Chondrocyte (in vitro differentiated cells): ENCODE measurements around the gene DRC3. TPM values are rescaled to one million over a fixed set of nuclear protein-coding genes. Genes with fewer than 3 reads are reported as not detected.

ENCODE experiments used
- DNase-seq: peaks from one replicate; pipeline ENCODE4 v3.0.0; 2021; ENCODE audit warnings: mixed read lengths, low spot score
- H3K27ac Mint-ChIP-seq: one replicate; pipeline ENCODE4 v1.8.0; 2021; ENCODE audit warnings: mild to moderate bottlenecking, moderate library complexity, mixed read lengths; ENCODE audit not compliant: unreplicated experiment
- H3K27me3 Mint-ChIP-seq: 2 replicates; pipeline ENCODE4 v1.8.0; 2021; ENCODE audit warnings: low read depth, mixed read lengths
- H3K36me3 Mint-ChIP-seq: 2 replicates; pipeline ENCODE4 v1.8.0; 2021; ENCODE audit warnings: low read depth, mixed read lengths
- H3K4me1 Mint-ChIP-seq: 2 replicates; pipeline ENCODE4 v1.8.0; 2021; ENCODE audit warnings: low read depth, mild to moderate bottlenecking, mixed read lengths
- H3K4me3 Mint-ChIP-seq: one replicate; pipeline ENCODE4 v1.8.0; 2021; ENCODE audit warnings: mild to moderate bottlenecking, moderate library complexity, mixed read lengths; ENCODE audit not compliant: unreplicated experiment
- H3K9me3 Mint-ChIP-seq: 2 replicates; pipeline ENCODE4 v1.8.0; 2021; ENCODE audit warnings: low read depth, mixed read lengths
- total RNA-seq: library from RNA; stranded (reverse); gene quantifications from 3 replicates; pipeline ENCODE4 v1.2.1, GENCODE V29; 2021
- TF ChIP-seq, protein P1 (sequence below): fragments of 200-600 bp; sonication (generic); IDR thresholded peaks from 2 replicates; pipeline ENCODE4 v1.5.0; 2021; ENCODE audit warnings: antibody characterized with exemption, mild to moderate bottlenecking, moderate library complexity

DRC3 gene
- total RNA-seq, 1 donor from 2014 or later = 1.2 TPM

DNA sequence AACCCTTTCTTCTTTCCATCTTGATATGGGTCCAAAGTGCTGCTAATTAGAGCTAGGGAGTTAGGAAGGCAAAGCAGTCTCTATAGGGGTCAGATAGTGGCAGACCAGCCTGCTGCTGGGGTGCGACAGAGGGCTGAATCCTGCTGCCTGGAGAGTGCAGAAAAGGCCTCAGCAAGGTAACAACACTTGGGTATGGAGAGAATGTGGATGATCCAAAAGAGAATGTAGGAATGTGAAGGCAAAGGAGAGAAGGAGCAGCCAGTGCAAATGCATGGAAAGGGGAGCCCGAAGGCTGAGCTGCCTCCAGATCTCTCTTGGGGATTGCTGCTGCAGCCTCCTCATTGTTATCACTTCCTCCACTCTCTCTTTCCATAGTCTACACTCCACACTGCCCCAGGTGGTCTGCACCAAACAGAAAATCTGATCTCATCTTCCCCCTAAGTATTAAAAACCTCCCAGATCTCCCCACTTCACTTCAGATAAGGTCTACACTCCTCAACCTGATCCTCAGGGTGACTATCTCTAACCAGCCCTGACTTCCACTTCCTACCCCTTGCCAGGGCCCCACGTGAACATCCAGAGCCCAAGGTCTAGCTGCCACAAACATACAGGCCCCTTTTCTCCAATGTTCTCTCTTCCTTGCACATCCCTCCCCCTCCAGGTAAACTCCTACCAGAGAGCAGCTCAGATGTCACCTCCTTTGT lies 29.2 kb upstream of the DRC3 start:
- no peaks in the 10 kb centered on the region for H3K27me3 Mint-ChIP-seq
- no peak overlapping the region for H3K4me3 Mint-ChIP-seq
- H3K9me3 Mint-ChIP-seq = no peaks in the 10 kb centered on the region
- TF ChIP-seq, protein P1, sequence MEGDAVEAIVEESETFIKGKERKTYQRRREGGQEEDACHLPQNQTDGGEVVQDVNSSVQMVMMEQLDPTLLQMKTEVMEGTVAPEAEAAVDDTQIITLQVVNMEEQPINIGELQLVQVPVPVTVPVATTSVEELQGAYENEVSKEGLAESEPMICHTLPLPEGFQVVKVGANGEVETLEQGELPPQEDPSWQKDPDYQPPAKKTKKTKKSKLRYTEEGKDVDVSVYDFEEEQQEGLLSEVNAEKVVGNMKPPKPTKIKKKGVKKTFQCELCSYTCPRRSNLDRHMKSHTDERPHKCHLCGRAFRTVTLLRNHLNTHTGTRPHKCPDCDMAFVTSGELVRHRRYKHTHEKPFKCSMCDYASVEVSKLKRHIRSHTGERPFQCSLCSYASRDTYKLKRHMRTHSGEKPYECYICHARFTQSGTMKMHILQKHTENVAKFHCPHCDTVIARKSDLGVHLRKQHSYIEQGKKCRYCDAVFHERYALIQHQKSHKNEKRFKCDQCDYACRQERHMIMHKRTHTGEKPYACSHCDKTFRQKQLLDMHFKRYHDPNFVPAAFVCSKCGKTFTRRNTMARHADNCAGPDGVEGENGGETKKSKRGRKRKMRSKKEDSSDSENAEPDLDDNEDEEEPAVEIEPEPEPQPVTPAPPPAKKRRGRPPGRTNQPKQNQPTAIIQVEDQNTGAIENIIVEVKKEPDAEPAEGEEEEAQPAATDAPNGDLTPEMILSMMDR = no peak
- peaks cover 81% of the 10 kb centered on the region for H3K4me1 Mint-ChIP-seq
- H3K27ac Mint-ChIP-seq = peak overlapping the region; percentile 76
- DNase-seq = no peak
- no peaks in the 10 kb centered on the region for H3K36me3 Mint-ChIP-seq

DNA sequence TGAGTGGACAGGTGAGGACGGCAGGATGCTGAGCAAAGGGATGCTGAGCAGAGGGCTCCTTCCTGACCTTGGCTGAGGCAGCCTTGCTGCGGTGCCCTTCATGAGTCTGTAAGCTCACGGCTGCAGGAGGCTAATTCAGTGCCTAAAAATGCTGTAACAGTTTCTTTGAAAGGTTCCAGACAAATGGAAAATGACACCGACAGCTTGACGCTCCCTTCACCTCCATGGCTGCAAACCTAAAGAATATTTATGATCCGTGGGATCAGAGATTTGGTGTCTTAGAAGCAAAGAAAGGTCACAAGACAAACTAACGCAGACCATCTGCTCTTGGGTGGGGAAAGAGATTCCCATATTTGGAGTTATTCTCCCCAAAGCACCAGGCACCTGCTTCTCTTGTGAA lies 28.4 kb upstream of the DRC3 start:
- no peaks in the 10 kb centered on the region for H3K9me3 Mint-ChIP-seq
- TF ChIP-seq, protein P1 = no peak
- DNase-seq = no peak
- no peak overlapping the region for H3K4me3 Mint-ChIP-seq
- no peaks in the 10 kb centered on the region for H3K36me3 Mint-ChIP-seq
- no peaks in the 10 kb centered on the region for H3K27me3 Mint-ChIP-seq
- no peak overlapping the region for H3K27ac Mint-ChIP-seq
- H3K4me1 Mint-ChIP-seq = peaks cover 81% of the 10 kb centered on the region

DNA sequence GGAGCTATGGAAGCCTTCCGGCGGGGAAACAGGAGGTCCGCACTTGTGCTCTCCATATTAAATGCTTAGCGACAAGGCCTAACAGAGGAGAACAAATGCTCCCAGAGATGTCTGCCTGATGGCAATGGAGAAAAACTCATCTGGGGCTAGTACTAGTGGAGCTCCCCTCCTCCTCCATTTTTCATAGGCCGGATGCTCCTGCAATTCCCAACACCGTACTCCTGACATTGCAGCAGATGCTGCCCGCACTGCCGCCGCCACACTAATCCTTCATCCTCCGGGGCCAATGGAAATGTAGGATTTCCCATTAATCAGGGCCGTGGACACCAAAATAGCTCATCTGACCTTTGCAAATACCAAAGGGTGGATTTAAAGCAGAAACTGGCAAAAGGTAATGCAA lies 27.9 kb upstream of the DRC3 start:
- H3K36me3 Mint-ChIP-seq = no peaks in the 10 kb centered on the region

DNA sequence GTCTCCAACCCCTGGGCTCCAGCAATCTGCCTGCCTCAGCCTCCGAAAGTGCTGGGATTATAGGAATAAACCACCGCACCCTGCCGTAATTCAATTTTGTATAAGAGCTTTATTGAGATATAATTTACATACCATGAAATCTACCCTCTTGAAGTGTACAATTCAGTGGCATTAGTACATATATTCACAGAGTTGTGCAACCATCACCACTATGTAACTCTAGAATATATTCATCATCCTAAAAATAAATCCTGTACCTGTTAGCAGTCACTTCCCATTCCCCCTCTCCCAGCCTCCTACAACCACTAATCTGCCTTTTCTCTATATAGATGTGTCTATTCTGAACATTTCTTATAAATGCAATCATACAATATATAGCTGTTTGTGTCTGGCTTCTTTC lies 26.6 kb upstream of the DRC3 start:
- H3K9me3 Mint-ChIP-seq = no peaks in the 10 kb centered on the region
- H3K4me3 Mint-ChIP-seq = no peak overlapping the region
- TF ChIP-seq, protein P1 = no peak
- no peak overlapping the region for H3K27ac Mint-ChIP-seq
- no peaks in the 10 kb centered on the region for H3K27me3 Mint-ChIP-seq
- H3K36me3 Mint-ChIP-seq = no peaks in the 10 kb centered on the region
- H3K4me1 Mint-ChIP-seq = peaks cover 66% of the 10 kb centered on the region
- no peak for DNase-seq

More for the DNA sequence above, 27.9 kb upstream of the DRC3 start:
- Mint-ChIP-seq H3K4me3 (no peak overlapping the region), H3K4me1 (peaks cover 76% of the 10 kb centered on the region), H3K27me3 (no peaks in the 10 kb centered on the region), H3K9me3 (no peaks in the 10 kb centered on the region), H3K27ac (no peak overlapping the region)
- DNase-seq = no peak
- TF ChIP-seq, protein P1 = no peak

DNA sequence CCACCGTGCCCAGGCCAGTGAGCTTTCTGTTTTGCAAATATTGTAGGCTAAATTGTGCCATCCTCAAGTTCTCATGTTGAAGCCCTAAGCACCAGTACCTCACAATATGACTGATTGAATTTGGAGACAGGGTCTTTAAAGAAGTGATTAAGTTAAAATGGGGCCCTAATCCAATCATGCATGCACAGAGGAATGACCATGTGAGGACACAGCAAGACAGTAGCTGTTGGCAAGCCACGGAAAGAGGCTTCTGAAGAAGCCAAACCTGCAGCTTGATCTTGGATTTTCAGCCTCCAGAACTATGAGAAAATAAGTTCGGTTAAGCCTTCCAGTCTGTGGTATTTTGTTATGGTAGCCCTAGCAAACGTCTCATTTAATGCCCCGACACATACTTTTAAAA lies 25.4 kb upstream of the DRC3 start:
- no peaks in the 10 kb centered on the region for H3K36me3 Mint-ChIP-seq
- TF ChIP-seq, protein P1 = no peak
- peaks cover 66% of the 10 kb centered on the region for H3K4me1 Mint-ChIP-seq
- H3K27ac Mint-ChIP-seq = peak overlapping the region; percentile 78
- H3K4me3 Mint-ChIP-seq = no peak overlapping the region
- DNase-seq = no peak
- no peaks in the 10 kb centered on the region for H3K9me3 Mint-ChIP-seq
- no peaks in the 10 kb centered on the region for H3K27me3 Mint-ChIP-seq
